Calu3 (cell line): ENCODE data around the gene MFSD8. TPM values are rescaled to one million over a fixed set of nuclear protein-coding genes. Genes with fewer than 3 reads are reported as not detected.

ENCODE experiments used
- BruUV-seq: library from RNA; stranded (reverse); fragments of 400-500 nt; replicated peaks from 2 replicates; lab custom pipeline; 2021; lab: Mats Ljungman, UMichigan
- CTCF ChIA-PET: fragments of 300-600 bp; sonication (Branson Sonifier 250); formaldehyde crosslinking; loops from one replicate; lab custom pipeline; 2022; ENCODE audit warnings: antibody characterized with exemption; lab: Charles Lee
- DNase-seq: peaks from one replicate; pipeline ENCODE4 v3.0.0; 2022
- H3K27ac Mint-ChIP-seq: one replicate; pipeline ENCODE4 v1.8.0; 2022; ENCODE audit warnings: mixed read lengths; ENCODE audit not compliant: unreplicated experiment
- H3K27me3 Mint-ChIP-seq: one replicate; pipeline ENCODE4 v1.8.0; 2022; ENCODE audit warnings: mixed read lengths; ENCODE audit not compliant: unreplicated experiment
- H3K36me3 Mint-ChIP-seq: one replicate; pipeline ENCODE4 v1.8.0; 2022; ENCODE audit warnings: mild to moderate bottlenecking, moderate library complexity, mixed read lengths; ENCODE audit not compliant: insufficient read depth, unreplicated experiment
- H3K4me1 Mint-ChIP-seq: one replicate; pipeline ENCODE4 v1.8.0; 2022; ENCODE audit warnings: mild to moderate bottlenecking, low read depth, mixed read lengths; ENCODE audit not compliant: unreplicated experiment
- H3K4me3 Mint-ChIP-seq: one replicate; pipeline ENCODE4 v1.8.0; 2022; ENCODE audit warnings: mild to moderate bottlenecking, low read depth, moderate library complexity, mixed read lengths; ENCODE audit not compliant: unreplicated experiment
- H3K9me3 Mint-ChIP-seq: one replicate; pipeline ENCODE4 v1.8.0; 2022; ENCODE audit warnings: low read depth, mixed read lengths; ENCODE audit not compliant: unreplicated experiment
- CTCF ChIP-seq: fragments of 200-600 bp; IDR thresholded peaks from one replicate; pipeline ENCODE4 v1.8.0; 2022; ENCODE audit warnings: antibody characterized with exemption; ENCODE audit not compliant: unreplicated experiment
- intact Hi-C: fragments of 100-400 bp; cut with micrococcal nuclease; formaldehyde crosslinking; loops from one replicate; pipeline ENCODE4 v1.10.0; 2022; ENCODE audit not compliant: unreplicated experiment
- total RNA-seq: library from RNA; stranded (reverse); gene quantifications from 2 replicates; pipeline ENCODE4 v1.2.3, GENCODE V29; 2022

Gene MFSD8
- total RNA-seq, 1 experiment from 2014 or later = 25.4 TPM

DNA sequence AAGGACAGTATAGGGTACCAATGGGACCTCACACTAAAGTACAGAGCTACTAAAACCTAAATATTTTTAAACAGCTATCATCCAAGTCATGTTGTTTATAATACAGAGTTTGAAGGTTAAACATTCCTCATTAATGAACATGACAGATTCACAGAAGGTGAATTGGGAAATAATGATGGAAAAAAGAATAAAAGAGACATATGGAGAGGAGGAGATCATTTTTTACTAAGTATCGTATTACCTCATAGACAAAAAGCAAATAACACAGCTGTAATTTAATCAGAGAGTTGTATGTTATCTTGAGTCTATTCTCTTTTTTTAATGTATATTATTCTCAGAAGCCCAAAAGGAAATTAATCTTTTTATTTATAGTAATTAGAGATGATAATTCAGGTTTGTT lies 76.4 kb downstream of the MFSD8 start:
- CTCF ChIA-PET = interaction anchor here (0.6 kb wide), 1 partner anchor 224 kb away, joined by 3 read pairs; no protein-coding TSS in a partner anchor
- Mint-ChIP-seq H3K4me3 (no peak overlapping the region), H3K27ac (no peak overlapping the region), H3K4me1 (no peaks in the 10 kb centered on the region), H3K36me3 (peaks cover 12% of the 10 kb centered on the region), H3K27me3 (no peaks in the 10 kb centered on the region), H3K9me3 (no peaks in the 10 kb centered on the region)
- no peak for TF ChIP-seq CTCF
- intact Hi-C loops = no loop called here
- BruUV-seq = no TSS peak
- DNase-seq = no peak

DNA sequence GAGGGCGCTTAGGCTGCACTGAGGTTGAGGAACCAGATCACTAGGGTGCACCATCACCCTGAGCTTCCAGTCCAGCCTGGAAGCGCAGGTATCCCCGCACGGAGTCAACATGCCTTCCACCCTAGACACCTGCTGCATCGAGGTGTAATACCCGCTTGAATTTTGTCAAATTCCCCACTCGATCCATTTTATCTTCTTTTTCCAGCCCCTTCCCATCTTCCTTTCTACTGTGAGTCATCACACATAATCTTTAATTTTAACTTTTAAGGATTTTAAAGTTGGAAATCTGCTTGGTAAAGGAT lies 83.5 kb downstream of the MFSD8 start:
- intact Hi-C loops = no loop called here
- H3K27ac Mint-ChIP-seq = peak overlapping the region; percentile 91
- no peaks in the 10 kb centered on the region for H3K27me3 Mint-ChIP-seq
- DNase-seq = no peak
- no TSS peak for BruUV-seq
- no peaks in the 10 kb centered on the region for H3K4me1 Mint-ChIP-seq
- peak overlapping the region; percentile 88 for H3K4me3 Mint-ChIP-seq
- CTCF ChIA-PET = interaction anchor here (1.2 kb wide), 1 partner anchor 179 kb away, joined by 3 read pairs; the partner anchor contains the start of gene LARP1B
- no peak for TF ChIP-seq CTCF
- H3K9me3 Mint-ChIP-seq = no peaks in the 10 kb centered on the region
- peaks cover 32% of the 10 kb centered on the region for H3K36me3 Mint-ChIP-seq

GRCh38 chr4:127880763-127881562 lies 84.0 kb downstream of the MFSD8 start, which contains the start of gene PLK4:
Gene PLK4 (plus strand): TSS chr4:127880893. CDS start chr4:127881135, 242 bp downstream.
- peak; percentile 92 for DNase-seq
- TF ChIP-seq CTCF = no peak
- intact Hi-C loops = no loop called here
- Mint-ChIP-seq H3K36me3 (peaks cover 26% of the 10 kb centered on the region), H3K9me3 (no peaks in the 10 kb centered on the region), H3K27me3 (no peaks in the 10 kb centered on the region), H3K4me1 (no peaks in the 10 kb centered on the region), H3K4me3 (peak within 1 kb of the TSS; percentile 88), H3K27ac (peak within 1 kb of the TSS; percentile 91)
- CTCF ChIA-PET = interaction anchor here (0.7 to 1.2 kb wide), 2 partner anchors 99 to 180 kb away, joined by 3 read pairs; partner anchors contain the start of gene LARP1B
- no TSS peak for BruUV-seq

DNA sequence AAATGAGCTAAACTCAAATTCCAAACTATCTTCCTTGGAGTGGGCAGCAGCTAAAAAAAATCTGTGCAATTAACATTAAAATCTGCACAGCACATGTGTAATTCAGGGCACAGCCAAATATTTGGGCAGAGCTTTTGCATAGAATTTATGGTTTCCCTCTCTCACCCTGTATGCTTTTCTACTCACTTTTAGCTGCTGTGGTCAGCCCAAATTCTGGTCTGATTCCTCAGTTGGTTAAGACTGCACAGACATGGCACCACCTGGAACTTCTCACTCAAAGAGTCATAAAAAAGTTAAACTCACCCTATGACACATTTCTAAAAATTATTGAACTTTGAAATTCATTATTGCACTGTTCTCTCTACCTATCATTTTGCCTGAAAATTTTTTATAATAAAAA lies 89.2 kb downstream of the MFSD8 start:
- Mint-ChIP-seq H3K4me3 (no peak overlapping the region), H3K27me3 (no peaks in the 10 kb centered on the region), H3K27ac (no peak overlapping the region), H3K9me3 (peaks cover 2% of the 10 kb centered on the region), H3K36me3 (peaks cover 10% of the 10 kb centered on the region), H3K4me1 (peaks cover 4% of the 10 kb centered on the region)
- no TSS peak for BruUV-seq
- CTCF ChIA-PET = no interaction called here
- no peak for DNase-seq
- intact Hi-C loops = no loop called here
- TF ChIP-seq CTCF = no peak
